GM23338 (cell line): Measurements from ENCODE around the gene PARD3.

ENCODE experiments used
- CREB1 ChIP-seq: fragments of 250-450 bp; sonication (Bioruptor Pico); IDR thresholded peaks from 2 replicates; pipeline ENCODE4 v1.5.0; 2020; ENCODE audit warnings: low read depth, mild to moderate bottlenecking, moderate library complexity
- EZH2 ChIP-seq: fragments of 200-600 bp; sonication (generic); IDR thresholded peaks from one replicate; pipeline ENCODE4 v1.8.0; 2017; ENCODE audit warnings: antibody characterized with exemption, mild to moderate bottlenecking, low read depth; ENCODE audit not compliant: unreplicated experiment
- EZH2phosphoT487 ChIP-seq: fragments of 200-600 bp; sonication (generic); IDR thresholded peaks from one replicate; pipeline ENCODE4 v1.8.1; 2018; ENCODE audit warnings: antibody characterized with exemption; ENCODE audit not compliant: unreplicated experiment
- JUNB ChIP-seq: IDR thresholded peaks from one replicate; pipeline ENCODE4 v1.6.1; 2016; ENCODE audit warnings: antibody characterized with exemption; ENCODE audit not compliant: unreplicated experiment
- POLR2AphosphoS5 ChIP-seq: IDR thresholded peaks from 2 replicates; pipeline ENCODE4 v1.6.1; 2016; ENCODE audit warnings: antibody characterized with exemption, low read depth
- REST ChIP-seq: IDR thresholded peaks from one replicate; pipeline ENCODE4 v1.6.1; 2018; ENCODE audit warnings: antibody characterized with exemption; ENCODE audit not compliant: unreplicated experiment
- STAT1 ChIP-seq: IDR thresholded peaks from one replicate; pipeline ENCODE4 v1.6.1; 2016; ENCODE audit warnings: antibody characterized with exemption; ENCODE audit not compliant: unreplicated experiment
- ZNF114 ChIP-seq: fragments of 250-450 bp; sonication (Bioruptor Pico); IDR thresholded peaks from 2 replicates; pipeline ENCODE4 v1.5.0; 2020; ENCODE audit warnings: mild to moderate bottlenecking, moderate library complexity
- ZNF331 ChIP-seq: fragments of 250-450 bp; sonication (Bioruptor Pico); IDR thresholded peaks from 2 replicates; pipeline ENCODE4 v1.5.0; 2020; ENCODE audit warnings: low read depth, mild to moderate bottlenecking, moderate library complexity
- TF ChIP-seq, protein P1 (sequence below), 2 experiments: fragments of 200-600 bp in 1 of 2; sonication (generic) in 1 of 2; conservative IDR thresholded peaks; 2 replicates each; pipeline versions ENCODE4 v1.5.1 to v1.6.1; 2016 to 2017; ENCODE audit warnings: antibody characterized with exemption in 2 of 2, low read depth in 2 of 2, mild to moderate bottlenecking in 2 of 2, moderate library complexity in 1 of 2
- TF ChIP-seq, protein P2 (sequence below): IDR thresholded peaks from 2 replicates; pipeline ENCODE4 v1.6.1; 2016; ENCODE audit warnings: antibody characterized with exemption
- TF ChIP-seq, protein P3 (sequence below): fragments of 250-450 bp; sonication (Bioruptor Pico); IDR thresholded peaks from 2 replicates; pipeline ENCODE4 v1.5.0; 2020; ENCODE audit warnings: mild to moderate bottlenecking, moderate library complexity

DNA sequence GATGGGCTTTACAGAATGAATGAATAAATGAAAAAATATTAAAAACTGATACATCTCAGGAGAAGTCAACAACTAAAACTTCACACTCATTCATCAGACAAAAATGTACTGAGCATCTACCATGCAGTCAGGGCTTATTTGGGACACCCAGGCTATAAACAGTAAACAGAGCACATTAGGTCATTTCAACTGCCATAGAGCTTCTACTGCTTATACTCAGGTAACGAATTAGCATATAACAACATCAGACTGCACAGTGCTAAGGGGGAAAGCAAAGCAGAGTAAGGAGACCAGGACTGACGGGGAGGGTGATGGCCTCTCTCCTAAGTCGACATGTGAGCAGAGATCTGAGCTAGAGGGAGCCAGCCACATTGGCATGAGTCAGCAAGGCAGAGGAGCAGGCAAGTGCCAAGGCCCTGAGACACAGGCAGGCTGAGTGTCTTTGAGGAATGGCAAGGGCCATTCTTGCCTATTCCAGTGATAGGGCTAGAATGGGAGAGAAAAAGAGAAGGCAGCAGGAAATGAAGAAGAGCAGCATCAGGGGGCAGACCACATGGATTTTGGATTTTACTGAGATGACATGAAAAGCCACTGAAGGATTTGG is 528.9 kb downstream of the PARD3 start:
- TF ChIP-seq REST (no peak), EZH2phosphoT487 (no peak), EZH2 (no peak), POLR2AphosphoS5 (no peak), CREB1 (CRISPR knock-in tag) (no peak), JUNB (no peak), ZNF331 (CRISPR knock-in tag) (no peak), ZNF114 (CRISPR knock-in tag) (no peak), STAT1 (no peak)
- TF ChIP-seq, protein P1, sequence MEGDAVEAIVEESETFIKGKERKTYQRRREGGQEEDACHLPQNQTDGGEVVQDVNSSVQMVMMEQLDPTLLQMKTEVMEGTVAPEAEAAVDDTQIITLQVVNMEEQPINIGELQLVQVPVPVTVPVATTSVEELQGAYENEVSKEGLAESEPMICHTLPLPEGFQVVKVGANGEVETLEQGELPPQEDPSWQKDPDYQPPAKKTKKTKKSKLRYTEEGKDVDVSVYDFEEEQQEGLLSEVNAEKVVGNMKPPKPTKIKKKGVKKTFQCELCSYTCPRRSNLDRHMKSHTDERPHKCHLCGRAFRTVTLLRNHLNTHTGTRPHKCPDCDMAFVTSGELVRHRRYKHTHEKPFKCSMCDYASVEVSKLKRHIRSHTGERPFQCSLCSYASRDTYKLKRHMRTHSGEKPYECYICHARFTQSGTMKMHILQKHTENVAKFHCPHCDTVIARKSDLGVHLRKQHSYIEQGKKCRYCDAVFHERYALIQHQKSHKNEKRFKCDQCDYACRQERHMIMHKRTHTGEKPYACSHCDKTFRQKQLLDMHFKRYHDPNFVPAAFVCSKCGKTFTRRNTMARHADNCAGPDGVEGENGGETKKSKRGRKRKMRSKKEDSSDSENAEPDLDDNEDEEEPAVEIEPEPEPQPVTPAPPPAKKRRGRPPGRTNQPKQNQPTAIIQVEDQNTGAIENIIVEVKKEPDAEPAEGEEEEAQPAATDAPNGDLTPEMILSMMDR (conservative IDR thresholded peaks at IDR 0.05; ENCODE audit: low read depth in 2 of 2): peak in 1 of 2 experiments; percentile 41; a peak in 2 of 4 replicates
- TF ChIP-seq, protein P2, sequence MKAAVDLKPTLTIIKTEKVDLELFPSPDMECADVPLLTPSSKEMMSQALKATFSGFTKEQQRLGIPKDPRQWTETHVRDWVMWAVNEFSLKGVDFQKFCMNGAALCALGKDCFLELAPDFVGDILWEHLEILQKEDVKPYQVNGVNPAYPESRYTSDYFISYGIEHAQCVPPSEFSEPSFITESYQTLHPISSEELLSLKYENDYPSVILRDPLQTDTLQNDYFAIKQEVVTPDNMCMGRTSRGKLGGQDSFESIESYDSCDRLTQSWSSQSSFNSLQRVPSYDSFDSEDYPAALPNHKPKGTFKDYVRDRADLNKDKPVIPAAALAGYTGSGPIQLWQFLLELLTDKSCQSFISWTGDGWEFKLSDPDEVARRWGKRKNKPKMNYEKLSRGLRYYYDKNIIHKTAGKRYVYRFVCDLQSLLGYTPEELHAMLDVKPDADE: no peak
- TF ChIP-seq, protein P3, sequence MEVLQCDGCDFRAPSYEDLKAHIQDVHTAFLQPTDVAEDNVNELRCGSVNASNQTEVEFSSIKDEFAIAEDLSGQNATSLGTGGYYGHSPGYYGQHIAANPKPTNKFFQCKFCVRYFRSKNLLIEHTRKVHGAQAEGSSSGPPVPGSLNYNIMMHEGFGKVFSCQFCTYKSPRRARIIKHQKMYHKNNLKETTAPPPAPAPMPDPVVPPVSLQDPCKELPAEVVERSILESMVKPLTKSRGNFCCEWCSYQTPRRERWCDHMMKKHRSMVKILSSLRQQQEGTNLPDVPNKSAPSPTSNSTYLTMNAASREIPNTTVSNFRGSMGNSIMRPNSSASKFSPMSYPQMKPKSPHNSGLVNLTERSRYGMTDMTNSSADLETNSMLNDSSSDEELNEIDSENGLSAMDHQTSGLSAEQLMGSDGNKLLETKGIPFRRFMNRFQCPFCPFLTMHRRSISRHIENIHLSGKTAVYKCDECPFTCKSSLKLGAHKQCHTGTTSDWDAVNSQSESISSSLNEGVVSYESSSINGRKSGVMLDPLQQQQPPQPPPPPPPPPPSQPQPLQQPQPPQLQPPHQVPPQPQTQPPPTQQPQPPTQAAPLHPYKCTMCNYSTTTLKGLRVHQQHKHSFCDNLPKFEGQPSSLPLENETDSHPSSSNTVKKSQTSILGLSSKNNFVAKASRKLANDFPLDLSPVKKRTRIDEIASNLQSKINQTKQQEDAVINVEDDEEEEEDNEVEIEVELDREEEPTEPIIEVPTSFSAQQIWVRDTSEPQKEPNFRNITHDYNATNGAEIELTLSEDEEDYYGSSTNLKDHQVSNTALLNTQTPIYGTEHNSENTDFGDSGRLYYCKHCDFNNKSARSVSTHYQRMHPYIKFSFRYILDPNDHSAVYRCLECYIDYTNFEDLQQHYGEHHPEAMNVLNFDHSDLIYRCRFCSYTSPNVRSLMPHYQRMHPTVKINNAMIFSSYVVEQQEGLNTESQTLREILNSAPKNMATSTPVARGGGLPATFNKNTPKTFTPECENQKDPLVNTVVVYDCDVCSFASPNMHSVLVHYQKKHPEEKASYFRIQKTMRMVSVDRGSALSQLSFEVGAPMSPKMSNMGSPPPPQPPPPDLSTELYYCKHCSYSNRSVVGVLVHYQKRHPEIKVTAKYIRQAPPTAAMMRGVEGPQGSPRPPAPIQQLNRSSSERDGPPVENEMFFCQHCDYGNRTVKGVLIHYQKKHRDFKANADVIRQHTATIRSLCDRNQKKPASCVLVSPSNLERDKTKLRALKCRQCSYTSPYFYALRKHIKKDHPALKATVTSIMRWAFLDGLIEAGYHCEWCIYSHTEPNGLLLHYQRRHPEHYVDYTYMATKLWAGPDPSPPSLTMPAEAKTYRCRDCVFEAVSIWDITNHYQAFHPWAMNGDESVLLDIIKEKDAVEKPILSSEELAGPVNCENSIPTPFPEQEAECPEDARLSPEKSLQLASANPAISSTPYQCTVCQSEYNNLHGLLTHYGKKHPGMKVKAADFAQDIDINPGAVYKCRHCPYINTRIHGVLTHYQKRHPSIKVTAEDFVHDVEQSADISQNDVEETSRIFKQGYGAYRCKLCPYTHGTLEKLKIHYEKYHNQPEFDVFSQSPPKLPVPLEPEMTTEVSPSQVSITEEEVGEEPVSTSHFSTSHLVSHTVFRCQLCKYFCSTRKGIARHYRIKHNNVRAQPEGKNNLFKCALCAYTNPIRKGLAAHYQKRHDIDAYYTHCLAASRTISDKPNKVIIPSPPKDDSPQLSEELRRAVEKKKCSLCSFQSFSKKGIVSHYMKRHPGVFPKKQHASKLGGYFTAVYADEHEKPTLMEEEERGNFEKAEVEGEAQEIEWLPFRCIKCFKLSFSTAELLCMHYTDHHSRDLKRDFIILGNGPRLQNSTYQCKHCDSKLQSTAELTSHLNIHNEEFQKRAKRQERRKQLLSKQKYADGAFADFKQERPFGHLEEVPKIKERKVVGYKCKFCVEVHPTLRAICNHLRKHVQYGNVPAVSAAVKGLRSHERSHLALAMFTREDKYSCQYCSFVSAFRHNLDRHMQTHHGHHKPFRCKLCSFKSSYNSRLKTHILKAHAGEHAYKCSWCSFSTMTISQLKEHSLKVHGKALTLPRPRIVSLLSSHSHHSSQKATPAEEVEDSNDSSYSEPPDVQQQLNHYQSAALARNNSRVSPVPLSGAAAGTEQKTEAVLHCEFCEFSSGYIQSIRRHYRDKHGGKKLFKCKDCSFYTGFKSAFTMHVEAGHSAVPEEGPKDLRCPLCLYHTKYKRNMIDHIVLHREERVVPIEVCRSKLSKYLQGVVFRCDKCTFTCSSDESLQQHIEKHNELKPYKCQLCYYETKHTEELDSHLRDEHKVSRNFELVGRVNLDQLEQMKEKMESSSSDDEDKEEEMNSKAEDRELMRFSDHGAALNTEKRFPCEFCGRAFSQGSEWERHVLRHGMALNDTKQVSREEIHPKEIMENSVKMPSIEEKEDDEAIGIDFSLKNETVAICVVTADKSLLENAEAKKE (CRISPR knock-in tag): no peak
